ENCODE results near the gene INPP4B.

The INPP4B gene

GRCh38 chr4:142615324-142615665 is 230.8 kb downstream of the INPP4B start:
- DNase-seq (ENCODE audit: low spot score) = no peak
- H3K27ac ChIP-seq = peak overlapping the region in 1 of 2 donors; percentile 18
- TF ChIP-seq CTCF (IDR thresholded peaks at IDR 0.05) = no peak
- H3K4me3 ChIP-seq = no peak overlapping the region

- TF ChIP-seq CTCF (IDR thresholded peaks at IDR 0.05) = no peak
- no peak for DNase-seq (ENCODE audit: low spot score)
- Histone ChIP-seq H3K4me3 (no peak overlapping the region), H3K27ac (no peak overlapping the region)
Measured at GRCh38 chr4:142614621-142615323, 231.3 kb downstream of the INPP4B start.

- no peak for DNase-seq (ENCODE audit: low spot score)
- TF ChIP-seq CTCF (IDR thresholded peaks at IDR 0.05) = no peak
- H3K4me3 ChIP-seq = no peak overlapping the region
- no peak overlapping the region for H3K27ac ChIP-seq
Measured at GRCh38 chr4:142607976-142608375, 238.1 kb downstream of the INPP4B start.

GRCh38 chr4:142600952-142601351 is 245.1 kb downstream of the INPP4B start:
- no peak overlapping the region for H3K4me3 ChIP-seq
- TF ChIP-seq CTCF (IDR thresholded peaks at IDR 0.05) = no peak
- DNase-seq (ENCODE audit: low spot score) = no peak
- no peak overlapping the region for H3K27ac ChIP-seq

- TF ChIP-seq CTCF (IDR thresholded peaks at IDR 0.05) = no peak
- no peak overlapping the region for H3K27ac ChIP-seq
- H3K4me3 ChIP-seq = no peak overlapping the region
- DNase-seq (ENCODE audit: low spot score) = no peak
Measured at GRCh38 chr4:142598132-142598531, 248.0 kb downstream of the INPP4B start.

GRCh38 chr4:142596595-142596994 is 249.5 kb downstream of the INPP4B start:
- H3K4me3 ChIP-seq = no peak overlapping the region
- DNase-seq (ENCODE audit: low spot score) = no peak
- TF ChIP-seq CTCF (IDR thresholded peaks at IDR 0.05) = no peak
- no peak overlapping the region for H3K27ac ChIP-seq

GRCh38 chr4:142596121-142596520 is 250.0 kb downstream of the INPP4B start:
- TF ChIP-seq CTCF (IDR thresholded peaks at IDR 0.05) = no peak
- DNase-seq (ENCODE audit: low spot score) = no peak
- Histone ChIP-seq H3K27ac (no peak overlapping the region), H3K4me3 (no peak overlapping the region)

Measured in coronary artery (tissue), 2 donors.